Epidermal melanocyte (primary cell): ENCODE data around the gene ADAMTS14.

Experiments
- DNase-seq: peaks from one replicate; pipeline ENCODE4 v3.0.0; 2011; ENCODE audit warnings: low spot score; ENCODE audit not compliant: insufficient read length

The ADAMTS14 gene

DNA sequence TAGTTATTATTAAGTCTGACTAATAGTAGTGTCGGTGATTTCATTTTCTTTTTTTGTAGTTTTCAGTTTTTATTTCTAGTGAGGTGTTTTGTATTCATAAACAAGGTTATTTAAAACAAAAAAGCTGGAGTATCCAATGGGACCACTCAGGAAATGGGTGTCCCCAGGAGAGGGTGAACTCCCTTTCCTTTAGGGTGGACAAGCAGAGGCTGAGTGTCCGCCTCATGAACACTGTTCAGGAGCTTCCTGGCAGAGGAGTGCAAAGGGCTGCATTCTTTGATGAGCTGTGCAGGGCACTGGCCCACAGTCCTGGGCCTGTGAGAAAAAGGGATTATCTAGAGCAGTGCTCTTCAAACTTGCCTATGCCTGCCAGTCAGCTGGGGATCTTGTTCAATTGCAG, 56.0 kb downstream of the ADAMTS14 start:
- DNase-seq: no peak

DNA sequence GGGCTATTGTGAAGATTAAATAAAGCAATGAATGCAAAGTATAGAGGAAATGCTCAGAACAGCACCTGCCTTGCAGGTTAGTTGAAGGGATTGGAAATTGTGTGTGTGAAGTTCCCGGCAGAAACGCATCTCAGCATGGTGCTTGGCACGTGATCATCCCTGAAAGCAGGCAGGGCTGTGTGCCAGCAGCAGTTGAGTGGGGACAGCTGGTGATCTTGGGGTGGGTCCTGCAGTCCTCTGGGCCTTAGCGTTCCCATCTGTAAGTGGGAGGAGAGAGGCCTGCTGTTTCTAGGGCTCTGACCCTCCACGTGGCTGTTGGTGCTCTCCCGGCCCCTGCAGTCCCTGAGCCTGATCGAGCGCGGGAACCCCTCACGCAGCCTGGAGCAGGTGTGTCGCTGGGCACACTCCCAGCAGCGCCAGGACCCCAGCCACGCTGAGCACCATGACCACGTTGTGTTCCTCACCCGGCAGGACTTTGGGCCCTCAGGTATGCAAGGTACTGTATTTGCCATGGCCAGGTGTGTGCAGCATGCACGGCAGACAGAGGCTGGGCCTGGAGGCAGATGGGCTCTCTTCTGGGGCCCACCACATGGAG, 57.6 kb downstream of the ADAMTS14 start:
- DNase-seq: no peak

DNA sequence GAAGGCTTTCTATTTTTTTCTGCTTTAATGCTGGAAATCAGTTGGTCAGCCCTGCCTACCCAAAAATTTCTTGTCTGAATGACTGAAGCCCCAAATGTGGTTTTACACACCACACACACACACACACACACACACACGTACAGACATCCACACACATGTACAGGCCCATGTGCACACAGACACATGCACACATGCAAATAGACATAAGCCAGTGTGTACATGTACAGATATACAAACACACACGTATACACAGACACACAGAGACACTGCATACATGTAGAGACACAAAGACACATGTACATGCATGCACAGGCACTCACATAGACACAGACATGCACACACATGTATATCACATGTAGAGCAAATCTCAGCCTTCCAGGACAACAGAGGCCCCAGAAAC, 58.6 kb downstream of the ADAMTS14 start:
- no peak for DNase-seq

DNA sequence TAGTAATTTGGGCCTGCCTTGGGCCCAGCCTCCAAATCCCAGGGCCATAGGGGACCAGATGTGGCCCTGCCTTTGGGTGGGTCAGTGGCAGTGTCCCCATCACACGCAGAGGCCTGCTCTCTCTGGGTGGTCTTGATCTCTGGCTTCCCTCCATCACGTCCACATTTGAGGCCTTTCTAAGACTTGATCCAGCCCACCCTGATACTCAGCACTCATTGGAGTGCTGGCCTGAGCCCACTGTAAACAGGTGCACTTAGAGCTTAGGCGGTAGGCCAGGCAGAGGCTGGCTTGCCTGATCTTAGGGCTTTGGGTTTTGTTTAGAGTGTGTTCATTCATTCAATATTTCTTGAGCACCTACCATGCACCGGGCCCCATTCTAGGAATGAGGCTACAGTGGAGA, 60.3 kb downstream of the ADAMTS14 start:
- no peak for DNase-seq

DNA sequence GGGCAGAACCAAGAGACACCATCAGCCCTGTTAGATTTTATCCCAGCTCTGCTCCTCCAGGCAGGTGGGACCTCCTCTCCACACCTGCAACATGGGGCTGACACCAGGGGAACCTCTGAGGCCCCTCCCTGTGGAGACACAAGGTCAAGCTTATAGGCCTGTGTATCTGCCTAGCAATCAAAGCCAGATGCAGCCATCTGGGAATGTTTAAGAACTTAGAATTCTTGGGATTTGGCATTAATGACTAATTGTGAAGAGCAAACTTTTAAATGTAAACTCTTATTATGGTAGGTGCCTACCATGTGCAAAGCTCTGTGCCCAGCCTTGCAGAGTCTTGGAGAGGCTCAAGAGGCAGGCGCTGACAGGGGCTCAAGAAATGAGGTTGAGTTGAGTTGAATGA, 60.7 kb downstream of the ADAMTS14 start:
- no peak for DNase-seq

DNA sequence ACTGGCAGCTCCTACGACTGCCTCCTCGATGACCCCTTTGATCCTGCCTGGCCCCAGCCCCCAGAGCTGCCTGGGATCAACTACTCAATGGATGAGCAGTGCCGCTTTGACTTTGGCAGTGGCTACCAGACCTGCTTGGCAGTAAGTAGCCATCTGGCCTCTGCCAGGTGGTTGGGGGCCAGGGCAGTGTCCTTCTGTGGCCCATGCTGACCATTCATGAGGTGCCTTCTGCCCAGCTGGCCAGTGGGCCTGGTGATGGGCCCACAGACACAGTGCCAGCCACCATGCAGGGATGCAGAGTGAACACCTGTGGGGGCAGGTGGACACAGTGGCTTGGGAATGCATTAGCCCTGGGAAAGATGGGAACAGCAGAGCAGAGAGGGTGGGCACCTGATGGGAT, 62.9 kb downstream of the ADAMTS14 start:
- DNase-seq: no peak

DNA sequence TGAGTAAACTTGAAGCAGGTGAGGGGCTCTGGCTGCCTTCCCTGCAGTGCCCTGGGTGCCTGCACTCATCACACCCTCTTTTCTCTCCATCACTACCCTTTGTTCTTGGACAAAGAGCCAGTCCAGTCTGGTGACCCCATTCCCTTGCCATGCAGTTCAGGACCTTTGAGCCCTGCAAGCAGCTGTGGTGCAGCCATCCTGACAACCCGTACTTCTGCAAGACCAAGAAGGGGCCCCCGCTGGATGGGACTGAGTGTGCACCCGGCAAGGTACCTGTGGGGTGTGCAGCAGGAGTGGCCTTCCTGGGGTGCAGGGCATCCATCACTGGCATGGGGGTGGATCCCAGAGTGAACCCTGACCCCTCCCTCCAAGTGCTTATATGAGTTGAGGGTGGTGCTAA, 64.2 kb downstream of the ADAMTS14 start:
- no peak for DNase-seq

DNA sequence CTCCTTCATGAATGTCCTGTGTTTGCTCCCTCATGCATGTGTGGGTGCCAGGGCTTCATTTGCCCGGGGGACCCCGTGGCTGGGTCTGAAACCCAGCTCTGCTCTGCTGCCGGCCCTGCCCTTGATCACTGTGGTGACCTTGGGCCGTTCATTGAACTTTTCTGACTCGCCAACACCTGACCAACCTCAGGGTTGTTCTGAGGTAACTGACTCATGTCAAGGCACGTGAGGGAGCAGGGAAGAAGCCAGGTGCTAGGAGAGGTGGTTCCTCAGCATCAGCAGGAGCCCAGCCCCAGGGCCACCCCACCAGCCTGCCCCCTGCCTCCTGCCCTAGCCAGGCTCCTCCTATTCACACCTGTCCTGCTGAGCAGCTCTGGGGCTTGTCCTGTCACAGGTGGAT, 64.9 kb downstream of the ADAMTS14 start:
- no peak for DNase-seq

DNA sequence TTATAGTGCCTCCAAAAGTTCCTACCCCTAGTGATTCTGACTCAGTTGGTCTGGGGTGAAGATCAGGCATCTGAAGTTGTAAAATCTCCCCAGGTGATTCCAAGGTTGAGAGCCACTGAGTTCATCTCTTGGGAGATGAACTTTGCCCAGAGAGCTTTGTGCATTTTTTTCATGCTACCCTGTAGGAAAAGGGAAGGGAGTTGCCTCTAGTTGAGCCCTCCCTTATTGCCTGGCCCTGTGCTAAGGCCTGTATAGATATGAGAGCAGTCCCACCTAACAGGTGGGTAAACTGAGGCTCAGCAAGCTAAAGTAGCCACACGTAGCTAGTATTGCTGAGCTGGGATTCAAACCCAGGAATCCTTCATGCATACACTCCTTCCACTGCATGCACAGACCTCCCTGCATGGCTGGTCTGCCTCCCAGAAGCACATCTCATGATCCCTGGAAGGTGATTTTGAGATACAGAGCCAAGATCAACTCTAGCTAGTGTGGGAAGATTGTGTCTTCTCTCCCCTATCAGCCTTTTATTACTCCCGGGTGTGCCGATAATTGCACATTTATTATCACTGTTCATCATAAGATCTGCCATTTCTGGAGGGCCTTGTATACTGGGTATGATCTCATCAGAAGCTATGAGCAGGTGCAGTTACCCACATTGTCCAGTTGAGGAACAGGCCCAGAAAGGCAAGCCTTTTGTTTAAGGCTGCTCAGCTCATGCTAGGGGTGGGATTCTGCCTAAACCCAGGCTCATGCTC, 65.9 kb downstream of the ADAMTS14 start:
- no peak for DNase-seq

DNA sequence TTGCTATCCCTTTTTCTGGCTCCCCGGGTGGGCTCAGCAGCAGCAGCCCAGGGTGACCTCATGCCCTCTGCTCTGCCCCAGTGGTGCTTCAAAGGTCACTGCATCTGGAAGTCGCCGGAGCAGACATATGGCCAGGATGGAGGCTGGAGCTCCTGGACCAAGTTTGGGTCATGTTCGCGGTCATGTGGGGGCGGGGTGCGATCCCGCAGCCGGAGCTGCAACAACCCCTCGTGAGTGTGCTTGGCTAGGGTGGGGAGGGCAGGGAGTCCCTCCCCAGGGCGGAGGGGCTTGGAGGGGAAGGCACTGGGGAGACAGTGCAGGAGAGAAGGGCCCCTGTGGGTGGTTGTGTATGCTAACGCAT, 66.4 kb downstream of the ADAMTS14 start:
- DNase-seq: no peak

DNA sequence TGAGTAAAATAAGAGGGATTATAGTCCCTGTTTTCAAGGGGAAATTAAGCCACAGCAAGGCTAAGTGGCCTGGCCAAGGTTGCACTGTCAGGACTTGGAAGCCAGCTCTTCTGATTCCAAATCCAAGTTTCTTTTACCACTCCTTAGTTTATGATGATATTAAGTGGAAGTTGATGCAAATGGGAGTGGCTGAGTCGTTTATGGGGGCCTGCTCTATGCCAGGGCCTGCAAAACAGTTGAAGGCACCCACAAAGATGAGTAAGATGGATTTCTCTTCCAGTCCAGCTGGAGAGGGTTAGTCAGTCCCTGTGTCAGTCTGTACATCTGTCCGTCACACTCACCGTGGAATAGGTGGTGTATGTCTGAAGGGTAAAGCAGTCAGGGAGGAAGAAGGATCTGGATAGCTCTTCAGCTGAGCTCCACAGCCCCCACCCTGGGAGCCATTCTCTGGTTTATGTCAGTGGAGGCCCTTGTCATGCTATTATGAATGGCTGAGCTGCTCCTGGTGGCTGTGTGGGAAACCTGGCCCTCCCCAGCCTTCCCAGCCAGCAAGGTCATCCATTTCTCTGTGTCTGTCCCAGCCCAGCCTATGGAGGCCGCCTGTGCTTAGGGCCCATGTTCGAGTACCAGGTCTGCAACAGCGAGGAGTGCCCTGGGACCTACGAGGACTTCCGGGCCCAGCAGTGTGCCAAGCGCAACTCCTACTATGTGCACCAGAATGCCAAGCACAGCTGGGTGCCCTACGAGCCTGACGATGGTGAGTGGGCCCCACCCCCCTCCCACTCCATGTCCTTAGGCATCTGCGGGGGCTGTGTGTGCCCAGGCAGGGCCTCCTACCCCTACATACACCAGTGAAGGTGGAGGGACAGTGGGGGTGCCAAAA, 68.3 kb downstream of the ADAMTS14 start:
- DNase-seq: no peak

DNA sequence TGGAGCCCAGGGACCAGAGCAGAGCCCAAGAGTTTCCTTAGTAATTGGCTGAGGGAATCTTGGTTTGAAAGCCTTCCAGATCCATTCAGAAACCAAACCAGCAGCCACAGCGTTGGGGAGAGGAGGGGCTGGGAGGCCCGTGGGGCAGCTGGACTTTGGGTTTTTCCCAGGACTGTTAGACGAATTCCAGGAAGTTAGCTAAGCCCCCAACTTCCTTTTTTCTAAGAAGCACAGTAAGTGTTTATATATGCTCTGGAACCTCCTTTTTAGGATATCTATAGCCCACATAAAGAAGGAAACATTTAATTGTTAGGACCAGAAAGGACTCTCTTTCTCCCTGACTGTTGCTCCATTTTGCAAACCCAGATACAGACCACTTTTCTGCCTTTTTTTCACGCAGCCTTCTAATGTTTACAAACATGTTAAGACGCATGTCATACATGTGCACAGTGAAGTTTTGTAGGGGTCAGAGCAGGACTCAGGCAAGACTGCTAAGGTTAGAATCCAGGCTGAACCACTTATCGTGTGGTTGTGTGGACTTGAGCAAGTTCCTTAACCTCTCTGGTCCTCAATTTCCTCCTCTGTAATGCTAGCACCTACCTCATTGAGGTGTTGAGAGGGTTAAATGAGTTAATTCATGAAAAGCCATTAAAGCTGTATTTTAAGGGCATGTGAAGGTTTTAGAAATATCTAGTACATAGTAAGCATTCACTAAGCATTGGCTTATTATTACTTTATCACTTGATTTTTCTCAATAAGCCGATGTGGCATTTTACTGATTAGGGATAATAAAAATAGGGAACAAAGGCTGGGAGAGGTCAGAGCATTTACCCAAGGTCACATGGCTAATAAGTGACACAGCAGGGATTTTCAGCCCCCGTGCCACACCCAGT, 70.5 kb downstream of the ADAMTS14 start:
- DNase-seq: peak; percentile 64

DNA sequence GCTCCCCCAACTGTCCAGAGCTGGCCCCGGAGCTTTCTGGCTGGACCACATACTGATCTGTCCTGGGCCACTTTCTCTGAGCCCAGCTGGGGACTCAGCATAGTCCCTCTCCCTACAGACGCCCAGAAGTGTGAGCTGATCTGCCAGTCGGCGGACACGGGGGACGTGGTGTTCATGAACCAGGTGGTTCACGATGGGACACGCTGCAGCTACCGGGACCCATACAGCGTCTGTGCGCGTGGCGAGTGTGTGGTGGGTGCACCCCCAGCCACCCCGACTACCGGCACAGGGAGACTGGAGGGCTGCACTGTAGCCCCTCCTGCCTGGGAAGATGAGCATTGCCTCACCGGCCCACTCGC, 71.1 kb downstream of the ADAMTS14 start:
- DNase-seq: no peak

DNA sequence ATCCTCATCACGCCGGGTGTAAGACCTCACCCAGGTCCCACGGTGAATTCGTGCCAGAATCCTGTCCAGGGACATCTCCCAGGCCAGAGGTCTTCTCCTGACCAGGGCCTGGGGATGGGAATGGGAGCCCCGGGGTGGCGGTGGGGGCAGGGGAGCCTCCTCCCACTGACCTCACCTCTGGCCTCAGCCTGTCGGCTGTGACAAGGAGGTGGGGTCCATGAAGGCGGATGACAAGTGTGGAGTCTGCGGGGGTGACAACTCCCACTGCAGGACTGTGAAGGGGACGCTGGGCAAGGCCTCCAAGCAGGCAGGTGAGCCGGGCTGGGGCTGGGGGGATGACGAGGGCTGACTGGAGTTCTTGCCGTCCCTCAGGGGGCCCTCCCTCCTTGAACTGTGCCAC, 71.6 kb downstream of the ADAMTS14 start:
- DNase-seq: no peak

DNA sequence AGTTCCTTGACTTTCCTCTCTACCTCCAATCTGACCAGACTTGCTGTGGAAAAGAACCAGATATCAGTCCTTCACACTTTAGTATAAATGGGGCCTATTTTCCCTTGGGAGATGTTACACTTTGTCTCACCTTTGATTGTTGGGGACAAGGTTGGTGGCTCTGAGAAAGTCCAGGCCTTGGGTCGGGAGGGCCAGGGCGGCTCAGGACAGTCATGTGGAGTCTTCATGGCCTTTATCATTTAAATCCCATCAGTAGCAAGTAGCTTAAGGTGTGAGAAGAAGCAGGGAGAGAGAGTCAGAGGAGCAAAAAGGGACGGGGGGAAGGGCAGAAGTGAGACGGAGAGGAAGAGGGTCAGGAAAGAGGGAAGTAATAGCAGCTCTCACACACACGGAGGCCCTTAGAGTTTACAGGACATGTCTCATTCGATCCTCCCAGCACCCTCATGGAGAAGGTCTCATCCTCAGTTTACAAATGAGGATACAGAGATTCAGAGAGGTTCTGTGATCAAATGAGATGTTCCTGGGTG, 72.4 kb downstream of the ADAMTS14 start:
- DNase-seq: no peak

DNA sequence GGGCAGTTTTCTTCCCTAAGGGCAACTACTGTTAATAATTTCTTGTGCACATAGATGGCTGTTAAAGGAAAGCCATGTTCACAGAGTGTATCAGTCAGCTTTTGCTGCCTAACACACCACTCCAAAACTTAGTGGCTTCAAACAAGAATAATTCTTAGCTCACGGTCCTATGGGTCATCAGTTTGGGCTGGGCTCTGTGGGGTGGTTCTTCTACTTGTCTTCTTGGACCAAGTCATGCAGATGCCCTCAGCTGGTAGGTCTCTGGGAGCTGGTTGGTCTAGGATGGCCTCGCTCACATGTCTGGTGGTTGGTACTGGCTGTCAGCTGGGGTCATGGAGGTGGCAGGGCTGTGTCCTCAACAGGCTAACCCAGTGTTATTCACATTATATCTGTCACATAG, 73.2 kb downstream of the ADAMTS14 start:
- DNase-seq: no peak

DNA sequence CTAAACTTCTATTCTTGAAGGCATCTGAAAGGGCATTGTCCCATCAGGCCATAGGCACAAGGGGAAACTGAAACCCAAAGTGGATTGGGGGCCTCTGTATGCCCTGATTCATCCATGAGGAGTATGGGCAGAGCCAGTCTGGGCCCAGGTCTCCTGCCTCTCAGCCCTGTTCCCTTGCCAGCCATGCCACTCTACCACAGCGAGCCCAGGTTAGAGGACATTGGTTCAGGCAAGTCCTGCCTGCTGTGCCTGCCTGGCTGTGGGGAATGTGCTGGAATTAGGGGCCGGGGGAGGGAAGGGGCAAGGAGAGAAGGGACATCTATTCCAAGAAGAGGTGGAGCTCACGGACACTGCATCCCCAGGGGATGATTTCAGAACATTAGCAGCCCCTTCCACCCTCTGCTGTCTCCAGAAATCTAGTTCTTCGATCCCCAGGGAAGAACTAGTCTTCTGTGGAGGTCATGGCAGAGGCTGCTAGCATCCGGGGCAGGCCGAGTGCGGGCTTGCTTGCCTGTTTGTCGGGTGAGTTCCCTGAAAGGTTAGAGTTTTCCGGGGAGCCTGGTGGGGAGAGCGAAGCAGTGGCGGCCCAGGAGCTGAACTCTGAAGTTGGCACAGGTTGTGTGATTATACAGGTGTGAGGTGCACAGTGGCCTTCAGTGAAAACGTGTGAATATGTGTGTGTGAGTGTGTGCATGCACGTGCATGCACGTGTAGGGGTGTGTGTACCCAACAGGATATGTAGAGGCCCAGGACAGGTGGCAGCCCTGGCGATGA, 75.1 kb downstream of the ADAMTS14 start:
- DNase-seq: no peak

DNA sequence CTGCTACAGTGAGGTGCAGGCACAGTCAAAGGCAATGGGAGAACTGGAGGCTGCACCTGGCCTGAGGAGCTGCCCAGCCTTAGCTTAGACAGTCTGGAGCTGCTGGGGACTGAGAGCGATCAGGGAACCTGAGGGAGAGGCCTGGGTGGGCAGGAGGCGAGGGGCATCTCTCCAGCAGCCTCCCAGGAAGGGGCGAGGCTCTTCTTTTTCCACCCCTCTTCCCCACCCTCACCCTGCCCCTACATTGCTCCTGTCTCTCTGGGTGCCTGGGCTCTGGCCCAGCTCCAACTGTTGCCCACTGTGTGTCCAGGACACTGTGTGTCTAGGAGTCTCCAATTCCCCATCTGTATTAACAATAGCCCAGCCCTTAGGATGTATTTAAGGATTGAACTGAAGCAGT, 76.0 kb downstream of the ADAMTS14 start:
- no peak for DNase-seq

DNA sequence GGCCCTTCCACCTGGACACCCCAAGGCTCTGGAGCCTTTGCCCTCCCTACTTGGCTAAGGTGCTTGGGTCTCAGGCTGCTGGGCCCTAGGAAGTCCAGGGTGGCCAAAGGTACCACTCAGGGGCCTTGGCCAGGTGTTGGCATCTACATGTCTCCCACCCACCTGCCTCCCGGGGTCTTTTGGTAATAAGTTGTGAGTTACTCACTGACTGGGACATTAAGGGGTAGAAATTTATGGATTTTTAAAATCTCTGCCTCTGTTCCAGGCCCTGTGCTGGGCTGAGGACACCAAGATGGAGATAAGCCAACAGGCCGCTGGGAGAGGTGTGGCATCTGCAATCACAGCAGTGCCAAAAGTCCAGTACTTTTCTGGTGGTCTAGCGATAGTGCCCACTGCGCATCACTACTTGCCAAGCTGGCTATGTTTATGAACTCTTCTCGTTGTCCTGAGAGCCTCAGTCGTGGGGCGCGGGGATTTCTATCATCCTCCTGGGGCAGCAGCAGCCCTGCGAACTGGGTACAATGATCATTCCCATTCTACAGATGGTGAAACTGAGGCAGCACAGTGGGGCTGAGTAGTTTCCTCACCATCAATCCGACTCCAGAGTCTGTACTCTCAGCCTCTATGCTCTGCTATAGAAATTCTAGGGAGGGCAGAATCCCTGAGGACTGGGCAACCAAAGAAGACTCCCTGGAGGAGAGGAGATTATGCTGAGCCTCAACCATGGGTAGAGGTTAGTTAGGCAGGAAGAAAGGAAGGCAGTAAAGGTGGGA, 76.7 kb downstream of the ADAMTS14 start:
- DNase-seq: no peak

DNA sequence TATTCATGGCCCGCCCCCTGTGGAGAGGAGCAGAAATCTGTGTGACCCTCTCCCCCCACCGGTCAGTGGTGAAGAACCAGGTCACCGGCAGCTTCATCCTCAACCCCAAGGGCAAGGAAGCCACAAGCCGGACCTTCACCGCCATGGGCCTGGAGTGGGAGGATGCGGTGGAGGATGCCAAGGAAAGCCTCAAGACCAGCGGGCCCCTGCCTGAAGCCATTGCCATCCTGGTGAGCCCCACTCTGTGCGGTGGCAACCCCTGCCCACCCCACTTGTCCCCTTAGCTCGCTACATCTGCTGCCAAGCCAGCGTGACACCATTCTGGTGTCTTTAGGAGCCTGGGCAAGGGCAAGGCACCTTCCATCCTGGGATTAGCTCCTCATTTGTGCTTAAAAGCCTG, 77.5 kb downstream of the ADAMTS14 start:
- DNase-seq: no peak
